WERI-Rb-1 (cell line): Measurements from ENCODE around the gene KCTD15.

Experiments
- DNase-seq: peaks from one replicate; pipeline ENCODE4 v3.0.0-alpha.2; 2020
- H3K27ac ChIP-seq: fragments of 250-450 bp; sonication (Bioruptor Pico); 2 replicates; pipeline ENCODE4 v1.5.1; 2020; ENCODE audit warnings: mild to moderate bottlenecking, moderate library complexity
- H3K27me3 ChIP-seq: fragments of 250-450 bp; sonication (Bioruptor Pico); 2 replicates; pipeline ENCODE4 v1.5.1; 2021; ENCODE audit warnings: mild to moderate bottlenecking, low read depth, moderate library complexity; ENCODE audit not compliant: insufficient read depth, severe bottlenecking
- H3K36me3 ChIP-seq: fragments of 250-450 bp; sonication (Bioruptor Pico); 2 replicates; pipeline ENCODE4 v1.5.1; 2020; ENCODE audit warnings: mild to moderate bottlenecking, moderate library complexity
- H3K4me3 ChIP-seq: 2 replicates; pipeline ENCODE4 v1.5.1; 2011; ENCODE audit warnings: low read depth, mild to moderate bottlenecking, control low read depth, low read length
- H3K9me3 ChIP-seq: fragments of 250-450 bp; sonication (Bioruptor Pico); 2 replicates; pipeline ENCODE4 v1.5.1; 2021; ENCODE audit warnings: mild to moderate bottlenecking, moderate library complexity; ENCODE audit not compliant: severe bottlenecking
- CTCF ChIP-seq: IDR thresholded peaks from 2 replicates; pipeline ENCODE4 v1.5.1; 2011; ENCODE audit warnings: low read depth, mild to moderate bottlenecking, control low read depth, inconsistent platforms, low read length

KCTD15 gene

GRCh38 chr19:33750587-33751435 is 45.9 kb upstream of the KCTD15 start:
- H3K9me3 ChIP-seq, result no peaks in the 10 kb centered on the region

GRCh38 chr19:33751436-33751770 is 45.3 kb upstream of the KCTD15 start:
- Histone ChIP-seq H3K9me3 (no peaks in the 10 kb centered on the region), H3K27me3 (no peaks in the 10 kb centered on the region), H3K27ac (peak overlapping the region; percentile 41), H3K4me3 (no peak overlapping the region), H3K36me3 (no peaks in the 10 kb centered on the region)
- no peak for TF ChIP-seq CTCF
- DNase-seq, result no peak

More at GRCh38 chr19:33750587-33751435, 45.9 kb upstream of the KCTD15 start:
- Histone ChIP-seq H3K4me3 (no peak overlapping the region), H3K36me3 (no peaks in the 10 kb centered on the region), H3K27ac (peak overlapping the region; percentile 52), H3K27me3 (no peaks in the 10 kb centered on the region)
- no peak for TF ChIP-seq CTCF
- DNase-seq, result peak; percentile 31

- Histone ChIP-seq H3K36me3 (no peaks in the 10 kb centered on the region), H3K9me3 (no peaks in the 10 kb centered on the region), H3K27me3 (no peaks in the 10 kb centered on the region), H3K4me3 (peak overlapping the region; percentile 13), H3K27ac (peak overlapping the region; percentile 41)
- peak; percentile 55 for TF ChIP-seq CTCF
- peak; percentile 48 for DNase-seq
These were observed 44.5 kb upstream of the KCTD15 start for GRCh38 chr19:33752018-33752800.

- Histone ChIP-seq H3K4me3 (no peak overlapping the region), H3K27me3 (no peaks in the 10 kb centered on the region), H3K9me3 (no peaks in the 10 kb centered on the region), H3K27ac (no peak overlapping the region), H3K36me3 (no peaks in the 10 kb centered on the region)
- no peak for DNase-seq
- TF ChIP-seq CTCF, result no peak
These were observed 43.7 kb upstream of the KCTD15 start for GRCh38 chr19:33752945-33753344.

GRCh38 chr19:33754361-33754760 is 42.3 kb upstream of the KCTD15 start:
- Histone ChIP-seq H3K27me3 (no peaks in the 10 kb centered on the region), H3K4me3 (no peak overlapping the region), H3K36me3 (no peaks in the 10 kb centered on the region), H3K27ac (no peak overlapping the region), H3K9me3 (no peaks in the 10 kb centered on the region)
- TF ChIP-seq CTCF, result no peak
- DNase-seq, result no peak
